Activated naive CD8-positive, alpha-beta T cell (primary cell): ENCODE data around the gene DNASE1.
"Not testable (repeated sequence)": the region's sequence is repeated elsewhere in the genome, so short reads cannot be mapped to it uniquely, and the experiment has no call there.

Experiments used
- H3K27ac Mint-ChIP-seq: one replicate; pipeline ENCODE4 v1.8.0; 2021; ENCODE audit warnings: mixed read lengths
- H3K27me3 Mint-ChIP-seq: one replicate; pipeline ENCODE4 v1.8.0; 2021; ENCODE audit warnings: mixed read lengths
- H3K36me3 Mint-ChIP-seq: one replicate; pipeline ENCODE4 v1.8.0; 2021; ENCODE audit warnings: mixed read lengths
- H3K4me1 Mint-ChIP-seq: one replicate; pipeline ENCODE4 v1.8.0; 2021; ENCODE audit warnings: low read depth, mixed read lengths
- H3K4me3 Mint-ChIP-seq: one replicate; pipeline ENCODE4 v1.8.0; 2021; ENCODE audit warnings: mild to moderate bottlenecking, mixed read lengths
- H3K9me3 Mint-ChIP-seq: one replicate; pipeline ENCODE4 v1.8.0; 2021; ENCODE audit warnings: low read depth, mixed read lengths

The DNASE1 gene

DNA sequence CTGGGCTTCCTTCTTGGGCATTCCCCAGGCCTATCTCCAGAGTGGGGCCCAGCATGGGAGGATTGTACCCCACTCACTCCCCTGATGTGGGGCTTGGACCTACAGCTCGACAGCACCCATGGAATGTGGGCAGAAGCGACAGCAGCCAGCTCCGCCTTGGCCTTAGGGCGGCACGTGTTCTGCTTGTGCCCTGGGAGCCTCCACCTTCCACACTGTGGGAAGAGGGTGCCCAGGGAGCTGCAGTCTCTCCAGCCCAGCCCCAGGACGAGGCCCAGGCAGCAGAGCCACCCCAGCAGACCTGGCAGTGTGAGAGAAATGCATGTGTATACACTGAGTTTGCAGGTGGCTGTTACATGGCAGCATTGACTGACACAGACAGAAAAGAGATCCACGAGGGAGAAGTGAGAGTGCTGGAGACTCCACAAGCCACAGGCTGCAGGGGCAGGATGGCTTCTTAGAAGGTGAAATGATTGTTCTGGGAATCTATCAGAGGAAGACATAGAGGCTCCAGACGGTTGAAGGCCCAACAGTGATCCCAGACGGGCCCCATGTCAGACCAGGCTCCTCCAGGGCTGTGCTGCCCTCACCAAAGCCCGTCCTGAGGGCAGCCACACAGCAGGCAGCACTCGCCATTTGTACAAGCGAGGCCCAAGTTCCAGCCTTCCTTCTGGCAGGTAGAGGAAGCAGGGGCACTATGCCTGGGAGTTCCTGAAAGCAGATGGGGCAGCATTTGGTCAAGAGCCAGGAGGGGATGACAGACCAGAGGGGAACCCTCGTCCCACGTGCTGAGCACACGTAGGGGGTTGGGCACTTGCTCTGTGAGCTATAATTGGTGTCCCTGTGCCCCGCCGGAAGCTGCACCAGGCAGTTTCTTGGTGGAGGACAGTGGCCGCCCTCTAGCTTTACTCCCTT lies 2.8 kb upstream of the DNASE1 start:
- Mint-ChIP-seq H3K36me3 (no peaks in the 10 kb centered on the region), H3K4me3 (no peak overlapping the region), H3K27ac (no peak overlapping the region), H3K4me1 (no peaks in the 10 kb centered on the region), H3K27me3 (no peaks in the 10 kb centered on the region), H3K9me3 (no peaks in the 10 kb centered on the region)

GRCh38 chr16:3652373-3653195 lies 1.9 kb upstream of the DNASE1 start:
- Mint-ChIP-seq H3K9me3 (no peaks in the 10 kb centered on the region), H3K27ac (no peak overlapping the region), H3K4me1 (peaks cover 7% of the 10 kb centered on the region), H3K4me3 (no peak overlapping the region), H3K27me3 (no peaks in the 10 kb centered on the region), H3K36me3 (peaks cover 3% of the 10 kb centered on the region)

DNA sequence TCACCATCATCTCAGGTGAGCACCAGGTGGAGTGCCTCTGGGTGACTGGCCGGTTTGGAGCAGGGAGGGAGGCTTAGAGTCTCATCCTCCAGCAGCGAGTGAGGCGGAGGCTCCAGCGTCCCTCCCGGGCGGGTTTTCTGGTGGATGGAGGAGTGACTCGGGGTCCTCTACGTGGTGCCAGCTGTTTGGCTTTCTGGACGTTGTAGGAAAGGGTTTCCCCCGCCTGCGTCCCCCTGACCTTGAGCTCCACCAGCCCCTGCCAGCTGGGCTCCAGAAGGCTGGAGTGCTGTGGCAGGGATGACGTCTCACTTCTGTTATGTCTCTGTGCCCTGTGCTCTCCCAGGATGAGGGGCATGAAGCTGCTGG lies 522 bp downstream of the DNASE1 start:
- Mint-ChIP-seq H3K27ac (no peak overlapping the region), H3K9me3 (no peaks in the 10 kb centered on the region), H3K4me3 (no peak overlapping the region), H3K36me3 (peaks cover 3% of the 10 kb centered on the region), H3K4me1 (peaks cover 9% of the 10 kb centered on the region), H3K27me3 (no peaks in the 10 kb centered on the region)

- no peak overlapping the region for H3K27ac Mint-ChIP-seq
- H3K36me3 Mint-ChIP-seq, result peaks cover 3% of the 10 kb centered on the region
- H3K27me3 Mint-ChIP-seq, result no peaks in the 10 kb centered on the region
These were observed 1.1 kb downstream of the DNASE1 start for GRCh38 chr16:3655396-3656159.

GRCh38 chr16:3656160-3656490 lies 1.6 kb downstream of the DNASE1 start:
- H3K36me3 Mint-ChIP-seq, result not testable (repeated sequence)

More at GRCh38 chr16:3655396-3656159, 1.1 kb downstream of the DNASE1 start:
- Mint-ChIP-seq H3K4me3 (no peak overlapping the region), H3K9me3 (no peaks in the 10 kb centered on the region), H3K4me1 (peaks cover 9% of the 10 kb centered on the region)

DNA sequence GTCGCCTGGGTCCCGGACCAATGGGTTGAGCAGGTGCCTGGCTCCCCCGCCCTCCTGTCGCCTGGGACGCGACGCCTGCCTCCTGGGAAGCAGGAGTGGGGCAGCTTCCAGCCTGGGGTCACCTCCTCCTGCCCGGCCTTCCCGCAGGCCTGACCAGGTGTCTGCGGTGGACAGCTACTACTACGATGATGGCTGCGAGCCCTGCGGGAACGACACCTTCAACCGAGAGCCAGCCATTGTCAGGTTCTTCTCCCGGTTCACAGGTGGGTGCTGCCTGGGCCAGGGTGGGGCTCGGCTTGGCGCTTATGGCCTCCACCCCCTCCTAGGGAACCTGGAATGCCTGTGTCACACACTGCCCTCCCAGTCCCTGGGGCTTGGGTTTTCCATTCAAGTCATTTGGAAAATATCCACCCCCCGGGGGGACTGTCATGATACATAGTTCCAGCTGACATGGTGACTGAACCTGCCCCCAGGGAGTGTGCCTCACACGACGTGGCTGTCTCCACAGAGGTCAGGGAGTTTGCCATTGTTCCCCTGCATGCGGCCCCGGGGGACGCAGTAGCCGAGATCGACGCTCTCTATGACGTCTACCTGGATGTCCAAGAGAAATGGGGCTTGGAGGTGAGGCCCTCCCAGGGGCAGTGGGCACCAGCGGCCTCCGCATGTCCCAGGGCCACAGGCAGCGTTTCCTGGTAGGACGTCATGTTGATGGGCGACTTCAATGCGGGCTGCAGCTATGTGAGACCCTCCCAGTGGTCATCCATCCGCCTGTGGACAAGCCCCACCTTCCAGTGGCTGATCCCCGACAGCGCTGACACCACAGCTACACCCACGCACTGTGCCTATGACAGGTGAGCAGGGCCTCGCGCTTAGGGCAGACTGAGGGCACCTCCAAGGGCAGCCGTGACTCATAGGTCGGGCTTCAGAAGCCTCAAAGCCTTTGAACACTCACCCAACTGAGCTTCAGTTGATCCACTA lies 2.3 kb downstream of the DNASE1 start:
- no peak overlapping the region for H3K4me3 Mint-ChIP-seq
- H3K27me3 Mint-ChIP-seq, result no peaks in the 10 kb centered on the region
- peaks cover 9% of the 10 kb centered on the region for H3K4me1 Mint-ChIP-seq
- H3K36me3 Mint-ChIP-seq, result peaks cover 6% of the 10 kb centered on the region
- H3K27ac Mint-ChIP-seq, result peak overlapping the region; percentile 51
- no peaks in the 10 kb centered on the region for H3K9me3 Mint-ChIP-seq

More at GRCh38 chr16:3656160-3656490, 1.6 kb downstream of the DNASE1 start:
- H3K4me1 Mint-ChIP-seq, H3K4me3 Mint-ChIP-seq, H3K27ac Mint-ChIP-seq, H3K27me3 Mint-ChIP-seq, H3K9me3 Mint-ChIP-seq: not testable (repeated sequence)

DNA sequence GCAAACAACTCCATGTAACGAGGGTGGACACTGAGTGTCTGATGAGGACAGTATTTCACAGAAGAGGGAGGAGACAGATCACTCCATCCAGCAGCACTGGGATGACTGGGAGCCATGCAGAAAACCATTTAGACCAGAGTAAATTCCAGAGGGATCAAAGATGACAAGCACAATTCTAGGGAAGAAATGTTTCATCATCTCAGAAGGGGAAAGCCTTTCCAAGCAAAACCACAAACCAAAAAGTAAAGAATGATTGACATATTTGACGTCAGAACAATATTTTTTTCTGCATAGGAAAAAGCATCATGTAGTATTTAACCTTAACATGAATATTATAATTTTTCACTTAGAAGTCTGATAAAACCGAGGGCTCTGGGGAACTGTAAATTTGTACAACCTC lies 4.8 kb downstream of the DNASE1 start:
- H3K27me3 Mint-ChIP-seq, result no peaks in the 10 kb centered on the region
- H3K4me1 Mint-ChIP-seq, result peaks cover 9% of the 10 kb centered on the region
- H3K4me3 Mint-ChIP-seq, result no peak overlapping the region
- no peaks in the 10 kb centered on the region for H3K9me3 Mint-ChIP-seq
- H3K36me3 Mint-ChIP-seq, result peaks cover 6% of the 10 kb centered on the region
- H3K27ac Mint-ChIP-seq, result peak overlapping the region; percentile 73

DNA sequence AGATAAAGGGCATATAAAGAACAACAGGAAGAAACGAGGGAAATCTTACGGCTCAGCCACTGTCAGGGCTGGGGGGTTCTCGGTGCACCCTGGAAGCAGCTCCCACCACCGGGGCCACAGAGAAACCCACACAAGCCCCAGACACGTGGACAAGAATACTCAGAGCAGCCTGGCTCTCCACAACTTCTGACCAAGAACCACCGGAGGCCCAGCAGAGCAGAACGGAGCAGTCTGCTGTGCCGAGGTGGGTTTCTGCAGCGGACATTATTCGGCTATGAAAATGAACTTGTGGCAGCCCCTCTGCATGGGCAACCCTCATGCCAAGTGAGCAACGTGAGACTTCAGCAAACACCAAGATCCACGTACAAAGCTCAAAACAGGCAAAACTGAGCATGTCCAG lies 6.8 kb downstream of the DNASE1 start:
- no peaks in the 10 kb centered on the region for H3K9me3 Mint-ChIP-seq
- H3K27ac Mint-ChIP-seq, result no peak overlapping the region
- H3K36me3 Mint-ChIP-seq, result peaks cover 8% of the 10 kb centered on the region
- H3K4me3 Mint-ChIP-seq, result no peak overlapping the region
- H3K27me3 Mint-ChIP-seq, result no peaks in the 10 kb centered on the region
- peaks cover 22% of the 10 kb centered on the region for H3K4me1 Mint-ChIP-seq

GRCh38 chr16:3661922-3662321 lies 7.4 kb downstream of the DNASE1 start:
- Mint-ChIP-seq H3K27ac (no peak overlapping the region), H3K27me3 (no peaks in the 10 kb centered on the region), H3K36me3 (peaks cover 8% of the 10 kb centered on the region), H3K9me3 (no peaks in the 10 kb centered on the region), H3K4me3 (no peak overlapping the region), H3K4me1 (peaks cover 24% of the 10 kb centered on the region)

DNA sequence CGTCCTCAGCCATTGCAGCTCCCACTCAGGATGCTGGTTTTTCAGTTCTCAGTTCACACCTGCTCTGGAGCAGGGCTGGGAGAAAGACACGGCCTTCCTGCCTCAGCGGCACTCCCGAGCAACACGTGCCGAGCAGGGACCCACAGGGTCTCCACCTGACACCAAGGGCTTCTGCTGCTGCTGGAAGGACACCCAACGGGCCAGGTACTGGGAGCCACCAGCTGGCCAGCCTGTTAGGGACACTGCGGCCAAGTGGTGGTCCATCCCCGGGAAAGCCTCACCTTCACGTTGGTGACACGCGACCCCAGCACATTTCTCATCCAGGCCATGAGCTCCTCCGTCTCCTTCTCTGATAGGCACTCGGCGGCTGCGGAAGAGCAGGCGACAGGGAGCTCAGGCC lies 8.1 kb downstream of the DNASE1 start:
- Mint-ChIP-seq H3K4me3 (no peak overlapping the region), H3K4me1 (peaks cover 19% of the 10 kb centered on the region), H3K27ac (no peak overlapping the region), H3K9me3 (no peaks in the 10 kb centered on the region), H3K27me3 (no peaks in the 10 kb centered on the region), H3K36me3 (peaks cover 5% of the 10 kb centered on the region)

DNA sequence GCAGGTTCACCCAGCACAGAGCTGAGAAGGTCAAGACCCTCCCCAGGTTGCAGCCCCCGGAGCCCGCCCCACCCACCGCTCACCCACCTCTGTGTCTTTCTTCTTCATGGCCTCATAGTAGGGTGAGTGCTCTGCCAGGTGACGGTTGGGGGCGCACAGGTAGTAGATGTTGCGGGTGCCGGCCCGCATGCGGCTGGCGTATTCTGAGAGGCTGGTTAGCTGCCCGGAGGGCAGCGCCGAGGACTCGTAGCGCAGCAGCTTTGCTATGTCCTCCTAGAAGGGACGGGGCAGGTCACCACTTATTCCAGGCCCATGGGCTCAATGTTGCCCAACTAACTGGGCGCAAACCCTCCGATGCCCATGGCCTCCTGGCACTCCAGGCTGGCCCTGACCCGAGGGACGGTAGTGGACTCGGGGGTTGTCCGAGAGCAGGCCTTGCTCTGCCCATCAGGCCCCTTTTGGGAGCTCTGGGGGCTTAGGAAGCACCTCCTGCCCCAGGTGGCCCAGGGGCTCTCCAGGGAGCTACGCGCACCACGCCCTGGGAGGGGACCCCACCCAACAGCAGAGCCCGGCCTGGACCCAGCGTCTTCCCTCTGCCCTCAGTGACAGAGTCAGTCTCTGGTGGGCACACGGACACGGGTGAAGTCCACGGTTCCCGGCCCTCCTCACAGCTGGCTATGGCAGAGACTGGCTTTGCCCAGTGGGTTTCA lies 9.9 kb downstream of the DNASE1 start:
- Mint-ChIP-seq H3K27ac (peak overlapping the region; percentile 28), H3K4me1 (peaks cover 17% of the 10 kb centered on the region), H3K36me3 (peaks cover 5% of the 10 kb centered on the region)

DNA sequence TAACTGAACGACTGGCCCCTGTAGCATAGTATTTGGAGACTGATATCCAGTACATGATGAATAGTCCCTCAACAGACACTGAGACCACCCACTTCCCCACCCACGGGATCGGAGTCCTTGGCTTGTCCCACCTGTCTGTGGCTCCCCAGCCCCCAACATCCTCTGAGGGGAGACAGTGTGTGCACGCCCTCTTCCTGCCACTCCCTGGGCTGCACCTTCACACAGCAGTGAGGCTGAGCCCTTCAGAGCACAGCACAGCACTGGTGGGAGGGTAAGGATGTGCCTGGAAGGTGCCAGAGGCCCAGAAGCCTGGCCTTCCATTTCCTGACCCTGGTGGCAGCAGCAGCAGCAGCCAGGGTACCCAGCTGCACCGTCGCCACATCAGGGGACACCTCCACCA lies 11.0 kb downstream of the DNASE1 start:
- Mint-ChIP-seq H3K27me3 (no peaks in the 10 kb centered on the region), H3K4me3 (peak overlapping the region; percentile 23), H3K4me1 (peaks cover 17% of the 10 kb centered on the region), H3K9me3 (no peaks in the 10 kb centered on the region), H3K36me3 (peaks cover 5% of the 10 kb centered on the region), H3K27ac (peak overlapping the region; percentile 61)

More for the DNA sequence above, 9.9 kb downstream of the DNASE1 start:
- Mint-ChIP-seq H3K27me3 (no peaks in the 10 kb centered on the region), H3K9me3 (no peaks in the 10 kb centered on the region), H3K4me3 (no peak overlapping the region)

DNA sequence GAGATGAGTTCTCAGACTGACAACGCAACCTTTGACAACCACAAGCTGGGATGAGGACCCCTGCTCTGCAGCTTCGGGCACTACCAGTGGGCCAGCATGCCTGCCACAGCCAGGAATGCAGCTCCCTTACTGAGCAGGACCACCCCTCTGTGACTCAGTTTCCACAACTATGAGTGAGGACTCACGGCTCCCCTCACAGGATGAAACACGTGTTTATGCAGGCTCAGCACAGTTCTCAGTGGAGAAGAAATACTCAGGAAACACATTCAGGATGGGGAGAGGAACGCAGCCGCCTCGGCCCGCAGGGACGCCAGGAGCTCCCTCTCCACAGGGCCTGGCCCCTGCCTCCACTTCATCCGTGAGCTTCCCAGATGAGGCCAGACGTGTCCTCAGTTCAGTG lies 14.1 kb downstream of the DNASE1 start:
- H3K27me3 Mint-ChIP-seq, result no peaks in the 10 kb centered on the region
- H3K27ac Mint-ChIP-seq, result no peak overlapping the region
- peaks cover 2% of the 10 kb centered on the region for H3K36me3 Mint-ChIP-seq
- H3K9me3 Mint-ChIP-seq, result no peaks in the 10 kb centered on the region
- peaks cover 17% of the 10 kb centered on the region for H3K4me1 Mint-ChIP-seq
- H3K4me3 Mint-ChIP-seq, result no peak overlapping the region
